ENCODE results near the gene VTI1B.

- TF ChIP-seq CTCF (conservative IDR thresholded peaks at IDR 0.05; ENCODE audit: low read depth, low read length) (no peak), POLR2A (IDR thresholded peaks at IDR 0.05; ENCODE audit: low read depth, low read length) (no peak), CEBPB (IDR thresholded peaks at IDR 0.05; ENCODE audit: low read depth, low read length) (no peak), RCOR1 (IDR thresholded peaks at IDR 0.05; ENCODE audit: insufficient replicate concordance, low read length) (no peak), RFX5 (IDR thresholded peaks at IDR 0.05; ENCODE audit: low read depth, low read length) (no peak), MXI1 (IDR thresholded peaks at IDR 0.05; ENCODE audit: borderline replicate concordance, low read depth, low read length) (no peak), USF2 (IDR thresholded peaks at IDR 0.05; ENCODE audit: low read depth, low read length) (no peak)
These were observed 71.4 kb downstream of the VTI1B start for GRCh38 chr14:67602995-67603545.

Measured in IMR-90 (cell line).